ENCODE results near the gene GDF9.

Gene GDF9

DNA sequence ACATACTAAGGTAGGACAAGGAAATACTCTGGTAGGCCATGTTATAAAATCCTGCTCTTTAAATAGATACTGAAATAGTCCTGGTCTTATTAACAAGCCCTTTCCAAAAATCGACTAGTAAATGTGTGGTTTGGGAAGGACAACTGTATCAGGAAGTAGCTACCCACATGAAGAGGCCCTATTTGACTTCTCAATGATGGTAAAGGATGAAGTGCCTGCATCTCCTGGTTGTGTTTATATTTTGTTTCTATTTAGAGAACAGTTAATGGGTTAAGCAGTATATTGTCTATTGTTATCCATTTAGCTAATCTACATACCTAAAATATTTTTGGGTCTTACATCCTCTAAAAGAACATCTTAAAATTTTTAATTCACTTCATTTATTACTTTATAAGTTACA is 12.5 kb downstream of the GDF9 start:
- no peak for DNase-seq (ENCODE audit: low read depth in 2 of 2)
- H3K4me3 ChIP-seq (replicated peaks in 1 of 2; ENCODE audit: low read depth in 2 of 2, low read length in 2 of 2): no peak overlapping the region
- TF ChIP-seq, protein P1, sequence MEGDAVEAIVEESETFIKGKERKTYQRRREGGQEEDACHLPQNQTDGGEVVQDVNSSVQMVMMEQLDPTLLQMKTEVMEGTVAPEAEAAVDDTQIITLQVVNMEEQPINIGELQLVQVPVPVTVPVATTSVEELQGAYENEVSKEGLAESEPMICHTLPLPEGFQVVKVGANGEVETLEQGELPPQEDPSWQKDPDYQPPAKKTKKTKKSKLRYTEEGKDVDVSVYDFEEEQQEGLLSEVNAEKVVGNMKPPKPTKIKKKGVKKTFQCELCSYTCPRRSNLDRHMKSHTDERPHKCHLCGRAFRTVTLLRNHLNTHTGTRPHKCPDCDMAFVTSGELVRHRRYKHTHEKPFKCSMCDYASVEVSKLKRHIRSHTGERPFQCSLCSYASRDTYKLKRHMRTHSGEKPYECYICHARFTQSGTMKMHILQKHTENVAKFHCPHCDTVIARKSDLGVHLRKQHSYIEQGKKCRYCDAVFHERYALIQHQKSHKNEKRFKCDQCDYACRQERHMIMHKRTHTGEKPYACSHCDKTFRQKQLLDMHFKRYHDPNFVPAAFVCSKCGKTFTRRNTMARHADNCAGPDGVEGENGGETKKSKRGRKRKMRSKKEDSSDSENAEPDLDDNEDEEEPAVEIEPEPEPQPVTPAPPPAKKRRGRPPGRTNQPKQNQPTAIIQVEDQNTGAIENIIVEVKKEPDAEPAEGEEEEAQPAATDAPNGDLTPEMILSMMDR (IDR thresholded peaks at IDR 0.05; ENCODE audit: low read depth, low read length): no peak

DNA sequence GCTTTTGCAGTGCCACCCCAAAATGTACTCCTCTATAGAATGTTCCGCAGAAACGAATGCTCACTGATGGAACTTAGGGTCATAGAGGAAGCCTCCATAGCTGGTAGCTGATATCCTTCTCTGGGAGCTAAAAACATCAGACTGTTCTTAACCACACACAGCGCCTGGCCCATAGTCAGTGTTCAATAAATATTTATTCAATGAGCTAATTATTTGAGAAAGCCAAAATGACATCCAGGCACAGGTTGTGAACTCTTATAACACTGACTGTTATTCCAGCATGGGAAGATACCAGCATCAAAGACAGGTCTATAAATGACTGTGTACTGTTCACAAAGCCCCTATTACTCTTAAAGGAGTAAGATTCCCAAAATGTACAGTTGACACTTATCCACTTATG is 12.9 kb downstream of the GDF9 start:
- H3K4me3 ChIP-seq (replicated peaks in 1 of 2; ENCODE audit: low read depth in 2 of 2, low read length in 2 of 2): no peak overlapping the region
- no peak for DNase-seq (ENCODE audit: low read depth in 2 of 2)
- TF ChIP-seq, protein P1 (IDR thresholded peaks at IDR 0.05; ENCODE audit: low read depth, low read length): no peak

DNA sequence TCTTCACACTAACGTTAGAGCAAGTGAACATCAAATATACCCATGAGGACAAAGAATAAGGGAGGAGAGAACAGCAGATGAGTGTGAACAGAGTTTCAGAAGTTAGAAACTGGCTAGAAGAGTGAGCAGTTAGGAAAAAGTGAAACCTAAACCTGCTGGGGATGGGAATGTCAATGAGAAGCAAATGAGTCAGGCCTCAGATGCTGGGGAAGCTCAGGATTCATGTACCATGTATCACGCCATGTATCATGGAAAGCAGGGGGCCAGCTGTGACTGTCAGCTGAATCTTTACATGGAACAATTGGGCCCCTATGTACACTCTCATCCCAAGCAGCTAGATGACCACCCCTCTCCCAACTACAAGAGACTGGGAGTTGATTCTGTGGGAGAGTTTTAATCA is 16.2 kb downstream of the GDF9 start:
- TF ChIP-seq, protein P1 (IDR thresholded peaks at IDR 0.05; ENCODE audit: low read depth, low read length): no peak
- peak in 1 of 2 donors; percentile 31 for DNase-seq (ENCODE audit: low read depth in 2 of 2)
- no peak overlapping the region for H3K4me3 ChIP-seq (replicated peaks in 1 of 2; ENCODE audit: low read depth in 2 of 2, low read length in 2 of 2)

DNA sequence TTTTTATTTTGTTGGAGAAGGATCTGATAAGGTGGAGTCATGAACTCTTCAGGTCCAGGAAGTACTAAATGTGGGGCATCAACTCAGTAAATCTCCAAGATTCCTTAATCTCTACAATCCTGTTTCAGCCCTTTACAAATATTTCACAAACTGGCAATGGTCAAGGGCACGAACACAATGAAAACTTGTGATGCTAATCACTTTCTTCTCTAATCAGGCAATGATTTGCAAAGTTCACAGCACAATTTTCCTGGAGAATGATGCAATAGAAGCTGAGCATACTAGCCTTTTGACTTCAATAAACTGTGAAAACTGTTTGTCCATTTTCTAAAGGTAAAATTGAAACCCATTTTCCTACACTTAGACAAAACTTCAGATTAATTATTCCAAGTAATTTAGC is 16.9 kb downstream of the GDF9 start:
- TF ChIP-seq, protein P1 (IDR thresholded peaks at IDR 0.05; ENCODE audit: low read depth, low read length): no peak
- H3K4me3 ChIP-seq (replicated peaks in 1 of 2; ENCODE audit: low read depth in 2 of 2, low read length in 2 of 2): no peak overlapping the region
- DNase-seq (ENCODE audit: low read depth in 2 of 2): no peak

DNA sequence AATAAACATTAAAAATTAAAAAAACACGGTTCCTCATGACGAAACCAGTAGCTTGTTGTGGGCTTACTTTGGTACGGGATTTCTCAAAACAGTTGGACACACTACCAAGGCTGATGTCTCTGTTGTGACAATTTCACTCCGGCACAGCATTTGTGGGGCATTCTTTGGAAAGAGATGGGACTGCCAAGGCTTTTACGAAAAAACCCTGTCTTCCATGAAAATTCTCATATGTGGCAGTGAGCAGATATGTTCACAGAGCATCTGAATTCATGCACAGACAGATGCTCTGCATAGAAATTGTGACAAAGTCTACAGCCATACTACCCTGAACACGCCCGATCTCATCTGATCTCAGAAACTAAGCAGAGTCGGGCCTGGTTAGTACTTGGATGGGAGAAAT is 18.0 kb downstream of the GDF9 start:
- no peak for DNase-seq (ENCODE audit: low read depth in 2 of 2)
- TF ChIP-seq, protein P1 (IDR thresholded peaks at IDR 0.05; ENCODE audit: low read depth, low read length): no peak
- H3K4me3 ChIP-seq (replicated peaks in 1 of 2; ENCODE audit: low read depth in 2 of 2, low read length in 2 of 2): no peak overlapping the region

DNA sequence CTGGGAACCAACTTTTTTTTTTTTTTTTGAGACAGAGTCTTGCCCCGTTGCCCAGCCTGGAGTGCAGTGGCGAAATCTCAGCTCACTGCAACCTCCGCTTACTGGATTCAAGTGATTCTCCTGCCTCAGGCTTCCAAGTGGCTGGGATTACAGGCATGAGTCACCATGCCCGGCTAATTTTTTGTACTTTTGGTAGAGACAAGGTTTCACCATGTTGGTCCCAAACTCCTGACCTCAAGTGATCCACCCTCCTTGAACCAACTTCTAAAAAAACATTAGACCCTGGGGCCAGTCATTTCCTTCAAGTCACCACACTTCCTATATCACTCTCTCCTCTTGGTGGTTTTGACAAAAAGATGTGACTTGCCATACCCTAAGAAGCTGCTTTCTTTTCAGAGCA is 25.0 kb downstream of the GDF9 start:
- peak; percentile 47 to 58 for DNase-seq (ENCODE audit: low read depth in 2 of 2)
- TF ChIP-seq, protein P1 (IDR thresholded peaks at IDR 0.05; ENCODE audit: low read depth, low read length): no peak
- no peak overlapping the region for H3K4me3 ChIP-seq (replicated peaks in 1 of 2; ENCODE audit: low read depth in 2 of 2, low read length in 2 of 2)

DNA sequence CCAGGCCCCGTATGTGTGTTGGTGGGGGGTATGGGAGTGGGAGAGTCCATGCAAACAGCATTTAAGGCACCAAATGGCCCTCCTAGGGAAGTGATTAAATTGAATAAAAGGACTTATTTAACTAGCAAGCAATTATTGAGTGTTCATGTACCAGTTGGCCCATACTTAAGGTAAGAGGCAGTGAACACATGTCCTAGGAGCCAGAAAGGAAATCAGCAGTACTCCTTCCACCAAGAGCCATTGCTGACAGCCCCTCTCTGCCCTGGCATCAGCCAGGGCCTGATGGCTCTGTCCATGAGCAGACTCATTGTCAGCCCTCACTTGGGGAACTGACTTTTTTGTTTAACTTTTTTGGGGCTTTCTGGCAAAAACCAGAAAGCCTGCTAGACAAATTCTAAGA is 25.4 kb downstream of the GDF9 start:
- DNase-seq (ENCODE audit: low read depth in 2 of 2): no peak
- no peak overlapping the region for H3K4me3 ChIP-seq (replicated peaks in 1 of 2; ENCODE audit: low read depth in 2 of 2, low read length in 2 of 2)
- TF ChIP-seq, protein P1 (IDR thresholded peaks at IDR 0.05; ENCODE audit: low read depth, low read length): no peak

All from cardiac fibroblast (primary cell).